ENCODE data around the gene ACER3.
"Not testable (repeated sequence)": the region's sequence is repeated elsewhere in the genome, so short reads cannot be mapped to it uniquely, and the experiment has no call there.

Gene ACER3

DNA sequence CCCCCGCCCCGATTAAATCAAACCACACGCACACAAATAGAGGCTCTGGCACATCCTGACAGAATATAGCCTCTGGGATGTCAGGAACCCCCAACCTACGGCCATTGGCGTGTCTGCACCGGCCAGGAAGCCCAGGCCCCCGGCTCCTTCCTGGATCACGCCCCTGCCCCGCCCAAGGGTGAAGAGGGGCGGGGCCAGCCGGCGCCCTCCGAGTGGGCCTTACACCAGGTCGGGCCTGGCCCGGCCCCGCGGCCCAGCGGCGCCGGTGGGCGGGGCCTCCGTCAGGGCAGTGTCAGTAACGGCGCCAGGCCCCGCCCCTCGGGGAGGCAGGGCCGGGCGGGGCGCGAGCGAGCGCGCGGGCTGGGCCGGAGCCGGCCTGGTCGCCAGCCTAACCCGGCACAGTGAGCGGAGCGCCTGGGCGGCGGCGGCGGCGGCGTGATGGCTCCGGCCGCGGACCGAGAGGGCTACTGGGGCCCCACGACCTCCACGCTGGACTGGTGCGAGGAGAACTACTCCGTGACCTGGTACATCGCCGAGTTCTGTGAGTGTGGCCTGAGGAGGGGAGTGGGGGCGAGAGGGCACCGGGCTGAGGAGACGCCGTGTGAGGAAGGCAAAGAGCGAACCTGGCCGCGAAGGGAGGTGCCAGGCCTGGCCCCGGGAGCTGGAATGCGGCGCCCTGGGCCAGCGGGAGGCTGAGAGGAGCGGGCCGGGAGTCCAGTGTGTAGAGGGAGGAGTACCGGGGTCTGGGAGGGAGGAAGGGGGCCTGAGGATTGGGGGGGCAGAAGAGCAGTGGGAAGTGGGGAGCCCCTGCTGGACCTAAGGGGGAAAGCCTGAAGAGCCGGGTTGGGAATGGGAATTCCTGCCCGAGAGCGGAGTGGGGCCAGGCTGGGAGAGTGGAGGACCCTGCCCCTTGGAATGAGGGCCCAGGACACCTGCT, at the start of gene ACER3:
TSS of gene ACER3 (plus strand) at position 380 of the 937 bp plus-strand sequence. CDS start at position 439, 59 bp downstream.
- peak; percentile 96 for DNase-seq (ENCODE audit: insufficient read length, low spot score)
- peak; percentile 97 for FAIRE-seq

DNA sequence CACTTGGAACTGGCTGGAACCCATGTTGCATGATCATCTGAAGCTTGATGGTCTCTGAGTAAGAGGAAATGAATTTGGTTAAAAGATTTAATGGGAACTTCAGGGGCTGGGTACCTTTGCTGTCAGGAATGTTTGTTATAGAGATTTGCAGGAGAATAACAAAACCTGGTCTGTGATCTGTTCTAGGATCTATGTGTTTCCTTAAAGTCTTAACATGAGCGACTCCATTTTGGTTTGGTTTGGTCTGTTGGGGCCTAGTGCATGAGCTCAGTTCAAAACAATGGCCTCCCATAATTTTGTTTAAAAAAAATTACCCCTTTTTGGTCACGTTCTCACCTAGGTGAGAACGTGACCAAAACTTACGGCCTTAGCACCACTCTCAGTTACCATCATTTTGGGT, 49.5 kb upstream of the ACER3 start:
- no peak for FAIRE-seq
- DNase-seq (ENCODE audit: insufficient read length, low spot score), result no peak

DNA sequence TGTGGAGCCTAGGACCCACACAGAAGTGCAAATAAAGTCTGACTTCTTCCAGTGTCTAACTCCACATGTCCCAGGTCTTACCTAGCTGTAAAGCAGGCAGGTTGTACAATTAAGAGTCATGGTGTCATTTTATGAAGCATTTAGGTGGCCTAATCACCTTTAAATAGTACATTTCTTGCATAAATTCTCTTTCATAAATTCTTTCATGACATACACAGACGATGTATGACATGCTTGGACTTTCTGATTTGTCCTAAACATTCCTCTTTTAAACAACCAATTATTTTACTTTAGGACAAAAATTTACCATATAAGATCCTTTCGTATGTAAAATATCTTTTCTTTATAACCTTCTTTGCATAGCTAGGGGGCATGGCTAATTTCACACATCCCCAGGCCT, 46.3 kb upstream of the ACER3 start:
- FAIRE-seq, result no peak
- DNase-seq (ENCODE audit: insufficient read length, low spot score), result no peak

DNA sequence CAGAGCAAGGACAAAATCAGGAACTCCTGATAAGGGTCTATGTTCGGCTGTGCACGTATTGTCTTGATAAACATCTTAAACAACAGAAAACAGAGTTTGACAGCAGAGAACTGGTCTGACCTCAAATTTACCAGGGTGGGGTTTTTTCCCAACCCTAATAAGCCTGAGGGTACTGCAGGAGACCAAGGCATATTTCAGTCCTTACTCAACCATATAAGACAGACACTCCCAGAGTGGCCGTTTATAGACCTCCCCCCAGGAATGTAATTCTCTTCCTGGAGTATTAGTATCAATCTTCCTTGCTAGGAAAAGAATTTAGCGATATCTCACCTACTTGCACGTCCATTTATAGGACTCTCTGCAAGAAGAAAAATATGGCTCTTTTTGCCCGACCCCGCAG, 45.0 kb upstream of the ACER3 start:
- not testable (repeated sequence) for FAIRE-seq; DNase-seq (ENCODE audit: insufficient read length, low spot score)

DNA sequence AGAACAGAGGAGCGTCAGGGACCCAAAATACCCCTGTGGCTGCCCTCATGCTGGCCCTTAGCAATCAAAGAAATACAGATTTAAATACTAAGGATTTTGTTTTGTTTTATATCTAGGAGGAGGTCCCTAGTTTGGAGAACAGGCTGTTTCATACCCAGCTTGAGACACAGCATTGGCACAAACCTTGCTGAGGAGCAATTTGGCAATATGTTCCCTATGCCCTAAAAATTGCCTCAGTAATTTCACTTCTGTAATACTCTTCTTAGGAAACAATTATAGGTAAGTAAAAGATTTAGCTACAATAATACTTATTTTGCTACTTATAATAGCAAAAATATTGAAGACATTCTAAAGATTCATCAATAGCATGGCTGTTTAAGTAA, 40.5 kb upstream of the ACER3 start:
- FAIRE-seq (no peak), DNase-seq (ENCODE audit: insufficient read length, low spot score) (no peak)

DNA sequence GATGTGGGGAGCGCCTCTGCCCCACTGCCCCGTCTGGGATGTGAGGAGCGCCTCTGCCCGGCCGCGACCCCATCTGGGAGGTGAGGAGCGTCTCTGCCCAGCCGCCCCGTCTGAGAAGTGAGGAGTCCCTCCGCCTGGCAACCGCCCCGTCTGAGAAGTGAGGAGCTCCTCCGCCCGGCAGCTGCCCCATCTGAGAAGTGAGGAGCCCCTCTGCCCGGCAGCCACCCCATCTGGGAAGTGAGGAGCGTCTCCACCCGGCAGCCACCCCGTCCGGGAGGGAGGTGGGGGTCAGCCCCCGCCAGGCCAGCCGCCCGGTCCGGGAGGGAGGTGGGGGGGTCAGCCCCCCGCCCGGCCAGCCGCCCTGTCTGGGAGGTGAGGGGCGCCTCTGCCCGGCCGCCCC, 39.3 kb upstream of the ACER3 start:
- not testable (repeated sequence) for DNase-seq (ENCODE audit: insufficient read length, low spot score); FAIRE-seq

DNA sequence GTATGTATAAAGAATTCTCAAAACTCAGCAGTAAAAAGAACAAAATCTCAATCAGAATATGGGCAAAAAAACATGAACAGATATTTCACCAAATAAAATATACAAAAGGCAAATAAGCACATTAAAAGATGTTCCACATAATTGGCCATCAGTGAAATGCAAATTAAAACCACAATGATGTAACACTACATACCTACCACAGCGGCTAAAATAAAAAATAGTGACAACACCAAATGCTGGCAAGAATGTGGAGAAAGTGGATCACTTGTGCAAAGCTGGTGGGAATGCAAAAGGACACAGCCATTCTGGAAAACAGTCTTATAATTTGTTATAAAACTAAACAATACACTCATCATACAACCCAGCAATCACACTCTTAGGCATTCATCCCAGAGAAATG, 38.3 kb upstream of the ACER3 start:
- DNase-seq (ENCODE audit: insufficient read length, low spot score) (no peak), FAIRE-seq (no peak)

DNA sequence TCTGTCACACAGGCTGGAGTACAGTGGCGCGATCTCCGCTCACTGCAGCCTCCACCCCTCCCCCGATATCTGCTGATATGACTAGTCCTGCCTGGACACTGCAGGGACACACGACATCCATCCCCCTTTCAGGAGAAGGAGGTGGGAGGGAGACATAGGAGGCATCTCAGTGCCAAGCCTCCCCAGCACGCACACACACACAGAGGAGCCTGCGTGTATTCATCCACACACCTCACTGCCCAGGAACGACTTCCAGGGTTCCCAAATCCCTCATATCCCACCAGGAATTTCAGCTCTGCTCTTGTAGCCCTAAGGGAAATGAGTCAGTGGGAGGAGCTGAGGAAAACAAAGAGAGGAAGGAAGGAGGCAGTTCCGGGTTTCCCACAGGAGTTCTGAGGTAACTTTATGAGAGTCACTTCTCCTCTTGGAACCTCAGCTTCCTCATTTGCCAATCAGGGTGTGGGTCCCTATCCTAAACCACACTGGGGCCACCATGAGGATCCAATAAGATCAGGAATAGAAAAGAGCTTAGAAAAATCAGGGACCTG, 37.2 kb upstream of the ACER3 start:
- FAIRE-seq, result peak; percentile 69
- DNase-seq (ENCODE audit: insufficient read length, low spot score), result peak; percentile 79

DNA sequence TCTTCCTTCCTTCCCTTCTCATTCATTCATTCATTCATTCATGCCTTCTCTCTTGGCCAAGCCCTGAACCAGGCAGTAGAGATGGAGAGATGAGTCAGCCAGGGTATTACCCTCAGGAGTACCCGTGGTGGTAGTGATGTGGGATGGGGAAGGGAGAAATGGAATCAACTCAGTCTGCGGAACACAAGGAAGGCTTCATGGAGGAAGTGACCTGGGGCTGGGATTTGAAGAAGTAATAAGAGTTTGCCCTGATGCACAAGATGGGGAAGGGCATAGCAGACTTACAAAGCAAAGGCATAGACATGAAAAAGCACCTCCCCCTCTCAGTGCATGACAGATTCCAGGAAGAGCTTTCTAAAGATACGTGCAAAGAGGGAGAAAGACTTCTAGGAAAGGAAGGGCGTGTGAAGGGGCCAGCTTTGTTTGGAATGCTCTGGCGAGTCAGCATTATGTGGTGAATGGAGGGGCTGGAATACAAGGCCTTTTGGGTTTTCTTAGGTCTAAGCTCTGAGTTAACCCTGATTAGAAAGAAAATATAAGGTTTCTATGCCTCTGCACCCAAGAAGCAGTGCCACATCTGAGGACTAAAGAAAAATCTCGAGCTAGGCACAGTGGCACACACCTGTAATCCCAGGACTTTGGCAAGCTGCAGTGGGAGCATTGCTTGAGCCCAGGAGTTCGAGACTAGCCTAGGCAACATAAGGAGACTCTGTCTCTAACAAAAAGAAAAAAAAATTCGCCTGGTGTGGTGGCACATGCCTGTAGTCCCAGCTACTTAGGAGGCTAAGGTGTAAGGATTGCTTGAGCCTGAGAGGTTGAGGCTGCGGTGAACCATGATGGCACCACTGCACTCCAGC, 36.4 kb upstream of the ACER3 start:
- FAIRE-seq (no peak), DNase-seq (ENCODE audit: insufficient read length, low spot score) (peak; percentile 40)

DNA sequence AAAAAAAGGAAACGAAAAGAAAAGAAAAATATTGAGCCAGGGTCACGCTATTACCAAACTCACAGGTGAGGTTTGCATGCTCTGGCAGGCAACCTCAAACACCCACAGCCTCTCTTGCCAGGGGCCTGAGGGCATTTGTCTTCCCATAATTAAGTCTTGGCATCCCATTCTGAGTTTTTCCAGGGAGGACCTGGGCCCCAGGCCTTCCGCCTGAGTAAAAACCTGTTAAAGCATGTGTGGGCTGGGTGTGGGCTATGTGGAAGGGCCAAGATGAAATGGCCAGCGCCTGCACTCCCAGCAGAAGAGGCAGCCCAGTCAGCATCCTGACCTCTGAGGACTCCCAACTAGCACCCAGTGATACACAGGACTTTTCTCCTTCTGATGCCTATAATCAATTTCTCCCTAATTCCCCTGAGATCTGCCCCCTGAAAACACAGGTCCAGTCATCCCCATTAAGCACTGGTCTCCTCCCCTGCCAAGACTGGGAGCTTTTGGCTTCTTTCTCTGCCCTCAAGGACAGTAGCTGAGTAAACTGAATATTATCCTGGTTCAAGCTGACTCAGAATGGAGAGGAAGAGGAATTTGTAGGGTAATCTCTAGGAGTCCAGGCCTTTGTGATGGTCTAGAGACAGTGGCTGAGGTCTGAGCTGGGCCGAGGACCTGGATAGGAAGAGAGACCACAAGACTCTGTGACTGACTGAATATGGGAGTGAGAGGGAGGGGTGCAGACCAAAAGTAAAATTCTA, 35.6 kb upstream of the ACER3 start:
- FAIRE-seq, result no peak
- no peak for DNase-seq (ENCODE audit: insufficient read length, low spot score)

DNA sequence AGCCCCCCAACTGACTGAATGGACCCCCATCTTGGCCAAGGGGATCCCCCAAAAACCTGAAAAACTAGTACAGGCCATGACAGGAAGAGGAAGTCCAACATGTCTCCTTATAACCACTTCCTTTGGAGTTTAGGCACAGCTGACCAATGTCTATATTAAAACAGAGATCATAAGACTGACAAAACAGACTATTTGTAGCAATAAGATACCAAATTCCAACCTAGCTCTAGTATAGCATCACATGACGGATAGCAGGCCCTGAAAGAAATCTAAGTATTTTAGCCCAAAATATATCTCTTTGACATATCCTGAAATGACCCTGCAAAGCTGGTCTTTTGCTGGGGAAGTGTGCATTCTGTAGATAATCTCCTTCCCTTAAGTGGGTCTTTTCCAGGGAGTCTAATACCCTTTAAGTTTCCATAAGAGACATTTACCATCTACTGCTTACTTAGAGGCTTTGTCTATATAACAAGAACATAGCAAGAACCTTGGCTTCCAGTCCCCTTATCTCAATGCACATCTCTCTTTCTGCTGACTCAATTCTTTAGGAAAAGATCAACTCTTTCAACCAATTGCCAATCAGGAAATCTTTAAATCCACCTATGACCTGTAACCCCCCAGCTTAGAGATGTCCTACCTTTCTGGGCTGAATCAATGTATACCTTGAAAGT, 34.9 kb upstream of the ACER3 start:
- no peak for DNase-seq (ENCODE audit: insufficient read length, low spot score)

DNA sequence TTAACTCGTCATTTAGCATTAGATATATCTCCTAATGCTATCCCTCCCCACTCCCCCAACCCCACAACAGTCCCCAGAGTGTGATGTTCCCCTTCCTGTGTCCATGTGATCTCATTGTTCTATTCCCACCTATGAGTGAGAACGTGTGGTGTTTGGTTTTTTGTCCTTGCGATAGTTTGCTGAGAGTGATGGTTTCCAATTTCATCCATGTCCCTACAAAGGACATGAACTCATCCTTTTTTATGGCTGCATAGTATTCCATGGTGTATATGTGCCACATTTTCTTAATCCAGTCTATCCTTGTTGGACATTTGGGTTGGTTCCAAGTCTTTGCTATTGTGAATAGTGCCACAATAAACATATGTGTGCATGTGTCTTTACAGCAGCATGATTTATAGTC, 34.2 kb upstream of the ACER3 start:
- DNase-seq (ENCODE audit: insufficient read length, low spot score); FAIRE-seq: not testable (repeated sequence)

More for the DNA sequence above, 34.9 kb upstream of the ACER3 start:
- no peak for FAIRE-seq

DNA sequence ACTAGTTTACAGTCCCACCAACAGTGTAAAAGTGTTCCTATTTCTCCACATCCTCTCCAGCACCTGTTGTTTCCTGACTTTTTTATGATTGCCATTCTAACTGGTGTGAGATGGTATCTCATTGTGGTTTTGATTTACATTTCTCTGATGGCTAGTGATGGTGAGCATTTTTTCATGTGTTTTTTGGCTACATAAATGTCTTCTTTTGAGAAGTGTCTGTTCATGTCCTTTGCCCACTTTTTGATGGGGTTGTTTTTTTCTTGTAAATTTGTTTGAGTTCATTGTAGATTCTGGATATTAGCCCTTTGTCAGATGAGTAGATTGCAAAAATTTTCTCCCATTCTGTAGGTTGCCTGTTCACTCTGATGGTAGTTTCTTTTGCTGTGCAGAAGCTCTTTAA, 33.7 kb upstream of the ACER3 start:
- not testable (repeated sequence) for FAIRE-seq; DNase-seq (ENCODE audit: insufficient read length, low spot score)

DNA sequence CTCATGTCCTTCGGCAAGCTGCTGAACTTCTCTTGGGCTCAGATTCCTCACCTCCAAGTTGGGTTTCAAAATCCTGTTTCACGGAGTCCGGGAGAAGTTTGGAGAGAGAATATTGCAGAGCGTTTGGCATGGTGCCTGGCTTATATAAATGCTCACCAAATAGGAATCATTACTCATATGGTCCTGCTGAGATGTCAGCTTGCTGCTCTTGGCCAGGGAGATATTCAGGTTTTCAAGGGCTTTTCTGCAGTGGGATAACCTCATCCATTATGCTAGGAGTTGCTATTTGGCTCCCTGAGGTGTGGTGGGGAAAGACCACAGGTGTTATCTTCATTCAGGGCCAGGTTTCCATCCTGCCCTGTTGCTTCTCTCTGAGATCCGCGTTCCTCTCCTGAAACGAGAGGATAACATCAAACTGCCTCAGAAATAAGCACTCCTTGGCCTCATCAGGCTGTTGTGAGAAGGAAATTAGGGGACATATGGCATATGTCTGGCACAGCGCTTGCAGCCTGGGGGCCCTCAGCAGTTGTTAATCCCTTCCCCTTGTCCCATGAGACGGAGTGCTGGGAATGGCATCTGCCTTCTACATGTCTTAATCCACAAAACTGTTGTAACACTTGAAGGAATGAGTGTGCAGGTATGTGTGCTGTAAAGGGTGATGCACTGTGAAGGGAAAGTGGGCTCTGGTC, 29.9 kb upstream of the ACER3 start:
- no peak for DNase-seq (ENCODE audit: insufficient read length, low spot score)
- FAIRE-seq, result no peak

DNA sequence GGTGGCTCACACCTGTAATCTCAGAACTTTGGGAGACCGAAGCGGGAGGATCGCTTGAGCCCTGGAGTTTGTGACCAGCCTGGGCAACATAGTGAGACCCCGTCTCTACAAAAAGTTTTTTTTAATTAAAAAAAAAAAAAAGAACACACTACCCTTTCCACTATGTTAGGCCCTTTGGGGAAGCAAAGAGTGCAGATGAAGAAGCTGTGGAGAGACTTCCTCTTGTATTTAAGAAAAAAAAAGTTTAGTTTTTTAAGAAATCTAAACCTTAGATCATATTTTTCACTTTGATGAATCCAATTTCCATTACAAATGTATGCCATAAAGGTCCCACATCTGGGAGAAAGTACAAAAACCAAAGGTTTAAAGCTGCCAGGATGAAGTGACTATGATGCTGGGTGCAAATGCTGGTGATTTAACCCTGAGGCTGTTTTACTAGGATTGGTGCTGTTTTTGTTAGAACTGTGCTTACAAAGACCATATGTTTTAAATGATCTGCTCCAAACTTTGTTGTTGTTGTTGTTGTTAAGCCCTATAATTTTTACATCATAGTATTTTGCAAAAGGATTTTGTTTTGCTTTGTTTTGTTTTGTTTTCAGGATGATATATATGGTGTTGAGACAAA, 28.9 kb upstream of the ACER3 start:
- FAIRE-seq (no peak), DNase-seq (ENCODE audit: insufficient read length, low spot score) (no peak)

DNA sequence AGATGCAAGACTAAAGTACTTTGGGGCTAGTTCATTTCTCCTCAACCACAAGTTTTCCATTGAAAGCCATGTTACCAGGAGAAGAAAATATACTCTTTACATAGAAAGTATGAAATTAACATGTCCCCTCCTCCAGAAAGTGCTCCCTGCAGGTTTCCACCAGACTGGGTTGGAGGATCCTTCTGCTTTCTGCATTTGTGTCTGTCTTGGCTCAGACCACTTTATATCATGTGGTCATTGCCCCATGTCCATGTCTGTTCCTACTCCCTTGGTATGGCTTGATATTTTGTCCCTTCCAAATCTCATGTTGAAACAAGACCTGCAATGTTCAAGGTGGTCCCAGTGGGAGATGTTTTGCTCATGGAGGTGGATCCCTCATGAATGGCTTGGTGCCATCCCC, 28.4 kb upstream of the ACER3 start:
- FAIRE-seq (no peak), DNase-seq (ENCODE audit: insufficient read length, low spot score) (no peak)

DNA sequence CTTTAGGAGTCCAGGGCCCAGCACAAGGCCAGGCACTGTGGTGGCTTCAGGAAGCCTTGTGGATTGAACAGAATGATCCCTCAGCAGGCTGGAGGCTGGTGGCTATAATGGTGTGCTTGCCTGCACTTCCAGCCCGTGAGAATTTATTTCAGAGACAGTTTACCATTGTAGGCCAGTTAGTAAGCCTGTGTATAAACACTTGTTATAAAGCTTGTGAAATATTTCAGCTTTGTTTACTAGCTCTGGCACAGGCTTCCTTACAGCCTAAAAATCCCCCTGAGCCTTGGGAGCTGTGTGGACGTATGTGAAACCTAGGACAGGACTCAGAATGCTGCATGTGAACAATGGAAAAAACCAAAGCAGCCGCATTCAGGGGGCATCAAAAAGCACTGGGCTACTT, 26.6 kb upstream of the ACER3 start:
- FAIRE-seq, result no peak

DNA sequence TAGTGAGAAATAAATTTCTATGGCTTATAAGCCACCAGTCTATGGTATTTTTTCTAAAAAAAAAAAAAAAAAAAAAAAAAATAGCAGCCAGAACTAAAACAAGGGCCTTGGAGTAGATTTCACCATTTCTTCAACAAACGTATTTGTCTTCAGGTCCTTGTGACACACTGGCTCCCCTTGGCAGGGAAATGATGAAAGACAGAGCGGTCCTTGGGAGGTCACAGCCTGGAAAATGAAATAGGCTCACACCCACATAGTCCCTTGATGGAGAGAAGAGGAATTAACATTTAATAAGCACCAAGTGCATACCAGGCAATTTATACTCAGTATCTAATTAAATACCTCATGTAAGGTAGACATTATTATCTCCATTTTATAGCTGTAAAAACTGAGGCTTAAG, 25.7 kb upstream of the ACER3 start:
- DNase-seq (ENCODE audit: insufficient read length, low spot score), result no peak
- no peak for FAIRE-seq

More for the DNA sequence above, 26.6 kb upstream of the ACER3 start:
- no peak for DNase-seq (ENCODE audit: insufficient read length, low spot score)
